HG02623 (cell line): ENCODE results near the gene DST.

Experiments
- ATAC-seq: cut with Tn5 transposase; IDR thresholded peaks from one replicate; pipeline ENCODE4 v1.9.1; 2021; ENCODE audit warnings: moderate library complexity; ENCODE audit not compliant: unreplicated experiment

Gene DST

GRCh38 chr6:56540232-56541029 lies 102.3 kb downstream of the DST start:
- no peak for ATAC-seq

GRCh38 chr6:56539527-56540105 lies 103.1 kb downstream of the DST start:
- ATAC-seq: no peak

- ATAC-seq: no peak
Measured at GRCh38 chr6:56538851-56539250, 103.8 kb downstream of the DST start.

GRCh38 chr6:56537223-56537770 lies 105.4 kb downstream of the DST start:
- no peak for ATAC-seq

GRCh38 chr6:56536536-56536935 lies 106.2 kb downstream of the DST start:
- ATAC-seq: no peak

- no peak for ATAC-seq
Measured at GRCh38 chr6:56535626-56536025, 107.1 kb downstream of the DST start.

GRCh38 chr6:56534680-56535419 lies 107.8 kb downstream of the DST start:
- no peak for ATAC-seq

- ATAC-seq: no peak
Measured at GRCh38 chr6:56532766-56533551, 109.7 kb downstream of the DST start.

GRCh38 chr6:56531839-56532595 lies 110.7 kb downstream of the DST start:
- ATAC-seq: no peak

GRCh38 chr6:56529594-56530191 lies 113.0 kb downstream of the DST start:
- no peak for ATAC-seq

GRCh38 chr6:56528412-56528841 lies 114.3 kb downstream of the DST start:
- ATAC-seq: no peak

GRCh38 chr6:56527934-56528333 lies 114.8 kb downstream of the DST start:
- no peak for ATAC-seq

GRCh38 chr6:56526860-56527544 lies 115.7 kb downstream of the DST start:
- no peak for ATAC-seq

- no peak for ATAC-seq
Measured at GRCh38 chr6:56525974-56526789, 116.5 kb downstream of the DST start.

- ATAC-seq: no peak
Measured at GRCh38 chr6:56524891-56525703, 117.6 kb downstream of the DST start.

GRCh38 chr6:56522495-56523270 lies 120.0 kb downstream of the DST start:
- ATAC-seq: no peak

- ATAC-seq: no peak
Measured at GRCh38 chr6:56521976-56522375, 120.7 kb downstream of the DST start.
